Vagina (tissue), 2 donors: Measurements from ENCODE around the gene CPA1. TPM values are rescaled to one million over a fixed set of nuclear protein-coding genes. Genes with fewer than 3 reads are reported as not detected.

Experiments used
- DNase-seq, 2 donors: peaks; one replicate each; pipeline ENCODE4 v3.0.0-alpha.2; 2017; ENCODE audit errors: extremely low spot score in 2 of 2
- H3K27ac ChIP-seq: fragments of 200-600 bp; sonication (generic); one replicate; pipeline ENCODE4 v1.5.1; 2019
- H3K27me3 ChIP-seq: fragments of 200-600 bp; sonication (generic); one replicate; pipeline ENCODE4 v1.5.1; 2019
- H3K36me3 ChIP-seq, 2 donors: fragments of 200-600 bp; sonication (generic); one replicate each; pipeline ENCODE4 v1.5.1; 2017 to 2019
- H3K4me1 ChIP-seq: fragments of 200-600 bp; sonication (generic); one replicate; pipeline ENCODE4 v1.5.1; 2019
- H3K4me3 ChIP-seq, 2 donors: fragments of 200-600 bp; sonication (generic); 1 replicate in 1 of 2; 2 replicates in 1 of 2; pipeline ENCODE4 v1.5.1; 2016 to 2019
- H3K9me3 ChIP-seq: fragments of 200-600 bp; sonication (generic); one replicate; pipeline ENCODE4 v1.5.1; 2019
- CTCF ChIP-seq, 3 experiments: fragments of 450-650 bp in 2 of 3; fragments of 200-600 bp in 1 of 3; sonication (generic) in 1 of 3; IDR thresholded peaks; one replicate each; pipeline ENCODE4 v1.5.1; 2017 to 2019; ENCODE audit warnings: antibody characterized with exemption in 3 of 3, mild to moderate bottlenecking in 2 of 3, moderate library complexity in 2 of 3
- POLR2A ChIP-seq, 2 donors: fragments of 450-650 bp; IDR thresholded peaks; one replicate each; pipeline ENCODE4 v1.6.1; 2017; ENCODE audit warnings: antibody characterized with exemption in 2 of 2, mild to moderate bottlenecking in 2 of 2, moderate library complexity in 2 of 2
- POLR2AphosphoS5 ChIP-seq, 2 donors: sonication (generic); formaldehyde crosslinking; IDR thresholded peaks; one replicate each; pipeline ENCODE4 v1.9.0; 2017; ENCODE audit warnings: antibody characterized with exemption in 2 of 2, mild to moderate bottlenecking in 2 of 2, low read depth in 1 of 2; ENCODE audit not compliant: insufficient read depth in 1 of 2
- intact Hi-C: fragments of 100-400 bp; cut with DNase I; formaldehyde crosslinking; loops from one replicate; pipeline ENCODE4 v1.15.1; 2023
- total RNA-seq: library from RNA; depleted of rRNA; stranded (reverse); fragments of >200 nt; gene quantifications from one replicate; pipeline ENCODE4 v1.2.3, GENCODE V29; 2016

Gene CPA1
- total RNA-seq, 1 donor from 2014 or later, result not detected

GRCh38 chr7:130379532-130379920, 768 bp upstream of the CPA1 start:
- Histone ChIP-seq H3K4me1 (peaks cover 14% of the 10 kb centered on the region), H3K9me3 (no peaks in the 10 kb centered on the region), H3K36me3 (no peaks in the 10 kb centered on the region), H3K4me3 (no peak overlapping the region), H3K27ac (peak overlapping the region; percentile 19), H3K27me3 (no peaks in the 10 kb centered on the region)
- intact Hi-C loops, result no loop called here
- DNase-seq, result no peak
- TF ChIP-seq POLR2AphosphoS5 (IDR thresholded peaks at IDR 0.05; ENCODE audit: insufficient read depth in 1 of 2, low read depth in 1 of 2), result no peak
- no peak for TF ChIP-seq POLR2A (IDR thresholded peaks at IDR 0.05)
- TF ChIP-seq CTCF (IDR thresholded peaks at IDR 0.05), result no peak

- Histone ChIP-seq H3K27ac (no peak overlapping the region), H3K27me3 (no peaks in the 10 kb centered on the region), H3K4me3 (no peak overlapping the region), H3K36me3 (no peaks in the 10 kb centered on the region), H3K9me3 (no peaks in the 10 kb centered on the region), H3K4me1 (peaks cover 13% of the 10 kb centered on the region)
- intact Hi-C loops, result no loop called here
- TF ChIP-seq POLR2AphosphoS5 (IDR thresholded peaks at IDR 0.05; ENCODE audit: insufficient read depth in 1 of 2, low read depth in 1 of 2), result no peak
- TF ChIP-seq POLR2A (IDR thresholded peaks at IDR 0.05), result no peak
- no peak for TF ChIP-seq CTCF (IDR thresholded peaks at IDR 0.05)
- peak in 1 of 2 donors; percentile 64 for DNase-seq
These were observed 664 bp downstream of the CPA1 start for GRCh38 chr7:130380861-130381455.

GRCh38 chr7:130381468-130382312, 1.4 kb downstream of the CPA1 start:
- Histone ChIP-seq H3K9me3 (no peaks in the 10 kb centered on the region), H3K27me3 (no peaks in the 10 kb centered on the region), H3K36me3 (no peaks in the 10 kb centered on the region), H3K4me1 (peaks cover 13% of the 10 kb centered on the region), H3K27ac (no peak overlapping the region), H3K4me3 (no peak overlapping the region)
- TF ChIP-seq POLR2AphosphoS5 (IDR thresholded peaks at IDR 0.05; ENCODE audit: insufficient read depth in 1 of 2, low read depth in 1 of 2), result no peak
- no peak for TF ChIP-seq POLR2A (IDR thresholded peaks at IDR 0.05)
- TF ChIP-seq CTCF (IDR thresholded peaks at IDR 0.05), result no peak
- intact Hi-C loops, result no loop called here
- peak in 1 of 2 donors; percentile 58 for DNase-seq

GRCh38 chr7:130383187-130383980, 3.1 kb downstream of the CPA1 start:
- no peaks in the 10 kb centered on the region for H3K36me3 ChIP-seq
- peaks cover 13% of the 10 kb centered on the region for H3K4me1 ChIP-seq
- no peaks in the 10 kb centered on the region for H3K27me3 ChIP-seq
- intact Hi-C loops, result no loop called here
- H3K4me3 ChIP-seq, result no peak overlapping the region
- no peak overlapping the region for H3K27ac ChIP-seq
- no peak for TF ChIP-seq POLR2AphosphoS5 (IDR thresholded peaks at IDR 0.05; ENCODE audit: insufficient read depth in 1 of 2, low read depth in 1 of 2)
- TF ChIP-seq CTCF (IDR thresholded peaks at IDR 0.05), result no peak
- no peak for TF ChIP-seq POLR2A (IDR thresholded peaks at IDR 0.05)
- no peaks in the 10 kb centered on the region for H3K9me3 ChIP-seq
- peak in 1 of 2 donors; percentile 71 for DNase-seq
